T47D (cell line): ENCODE data around the gene NCR2.

ENCODE experiments used
- DNase-seq, 2 experiments: peaks; one replicate each; pipeline versions ENCODE4 v3.0.0 to v3.0.0-alpha.2; 2011 to 2012; ENCODE audit warnings: low read depth in 1 of 2, low spot score in 1 of 2
- JUND ChIP-seq: IDR thresholded peaks from 2 replicates; pipeline ENCODE4 v1.6.1; 2012; ENCODE audit warnings: low read depth
- in situ Hi-C: cut with HindIII; loops from 2 replicates; pipeline ENCODE4 v1.10.0; 2016; ENCODE audit warnings: low sequenced_read_pairs, low pct_unique_long_range_greater_than_20kb

The NCR2 gene

DNA sequence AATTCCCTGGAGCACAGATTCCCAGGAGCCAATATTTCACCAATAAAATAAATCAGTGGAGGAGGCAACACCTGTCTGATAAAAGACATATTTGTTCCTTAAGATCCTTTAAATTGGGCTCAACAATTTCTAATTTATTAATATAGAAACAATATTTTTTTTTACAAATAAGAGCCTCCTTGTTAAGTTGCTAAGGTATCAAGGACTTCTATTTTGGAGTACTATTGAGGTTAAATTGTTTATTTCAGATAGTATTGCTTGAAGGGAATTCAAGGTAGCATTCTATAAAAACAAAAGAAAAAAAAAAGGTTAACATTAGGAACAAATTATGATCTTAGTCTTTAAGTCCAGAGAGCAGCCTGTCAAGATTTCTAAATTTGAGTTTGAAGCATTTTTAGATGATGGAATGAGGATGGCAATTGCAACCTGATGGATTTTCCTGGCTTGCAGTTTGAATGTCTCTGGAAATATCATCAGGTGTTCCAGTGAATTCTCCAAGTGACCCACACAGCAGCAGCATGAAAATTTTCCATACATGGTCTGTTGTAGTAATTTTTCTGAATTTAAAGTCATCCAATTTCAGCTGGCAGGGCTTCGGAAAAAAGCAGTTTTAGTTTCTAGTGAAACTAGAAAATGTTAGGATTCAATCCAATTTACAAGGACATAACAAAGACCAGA, 19.3 kb upstream of the NCR2 start:
- no peak for TF ChIP-seq JUND
- no peak for DNase-seq
- in situ Hi-C loops: no loop called here

DNA sequence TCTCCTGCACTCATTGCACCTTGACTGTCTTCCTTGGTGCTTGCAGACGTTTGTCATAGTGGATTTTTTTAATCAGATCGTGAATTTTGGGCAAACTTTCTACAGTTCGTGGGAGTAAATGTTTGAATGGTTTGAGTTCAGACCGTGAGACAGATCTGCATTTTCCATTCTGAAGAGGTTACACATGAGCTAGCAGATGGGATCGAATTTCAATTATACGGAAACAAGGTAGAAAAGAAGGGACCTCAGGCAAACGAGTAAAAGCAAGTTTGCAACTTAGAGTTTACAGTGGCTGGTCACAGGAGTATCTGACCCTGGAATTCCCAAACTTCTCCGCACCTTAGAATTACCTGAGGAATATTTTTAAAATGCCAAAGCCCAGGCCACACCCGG, 17.2 kb upstream of the NCR2 start:
- no peak for TF ChIP-seq JUND
- DNase-seq: no peak
- in situ Hi-C loops: no loop called here

DNA sequence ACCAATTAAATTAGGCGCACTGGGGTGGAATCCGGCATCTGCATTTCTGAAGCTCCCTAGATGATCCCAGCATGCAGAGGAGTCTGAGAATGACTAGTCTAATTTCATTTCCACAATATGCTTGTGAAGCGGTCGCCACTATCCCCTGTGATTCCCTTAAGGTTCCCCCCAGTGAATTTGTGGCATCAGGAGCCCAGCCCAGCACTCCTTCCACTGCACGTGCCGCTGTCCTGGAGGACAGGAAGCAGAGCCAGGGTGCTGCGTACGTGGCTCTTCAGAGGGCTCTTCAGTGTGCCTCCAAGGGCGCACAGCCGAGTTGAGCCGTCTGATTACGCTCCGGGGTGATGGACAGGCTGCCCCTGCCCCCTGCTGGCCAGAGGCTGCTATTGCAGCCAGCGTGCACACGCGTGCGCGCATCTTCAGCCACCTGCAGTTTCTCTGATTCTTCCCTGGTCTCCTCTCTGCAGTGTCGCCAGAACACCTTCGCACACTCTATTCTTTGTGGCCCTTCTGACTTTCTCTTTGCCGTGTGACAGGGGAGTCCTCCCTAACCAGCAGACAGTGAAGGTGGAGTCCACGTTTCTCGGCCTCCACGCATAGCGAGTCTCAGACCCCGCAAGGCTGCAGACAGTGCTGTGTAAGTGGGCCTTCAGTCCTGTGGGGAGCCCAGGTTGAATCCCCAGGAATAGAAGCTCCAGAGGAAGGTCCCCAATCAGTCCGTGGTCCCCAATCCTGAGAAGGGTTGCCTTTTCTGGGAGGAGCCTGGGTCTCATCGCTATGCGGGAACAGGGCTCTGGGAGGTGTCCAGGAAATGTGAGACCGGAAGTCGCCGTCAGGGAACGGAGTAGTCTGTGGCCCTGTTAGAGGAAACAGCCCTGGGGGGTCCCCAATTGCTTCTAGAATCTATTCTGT, 16.5 kb upstream of the NCR2 start:
- in situ Hi-C loops: no loop called here
- peak; percentile 45 to 84 for DNase-seq
- no peak for TF ChIP-seq JUND

DNA sequence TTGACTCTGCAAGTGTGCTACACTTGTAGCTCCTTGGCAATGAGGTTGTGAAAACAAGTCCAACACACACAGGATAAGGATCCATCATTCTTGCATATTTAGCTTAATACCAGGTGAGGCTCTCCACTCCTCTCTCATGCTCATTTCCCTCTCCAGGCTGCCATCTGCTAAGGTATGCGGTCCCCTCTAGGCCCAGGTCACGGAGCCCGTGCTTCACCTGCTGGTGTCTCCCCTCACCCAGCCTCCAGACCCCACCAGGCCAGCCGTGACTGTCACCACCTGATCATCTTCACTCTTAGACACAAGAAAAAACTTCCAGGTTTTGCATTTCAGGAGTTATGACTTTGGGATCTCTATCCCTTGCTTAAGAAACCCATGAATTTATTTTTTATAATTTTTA, 14.2 kb upstream of the NCR2 start:
- no peak for DNase-seq
- in situ Hi-C loops: no loop called here

DNA sequence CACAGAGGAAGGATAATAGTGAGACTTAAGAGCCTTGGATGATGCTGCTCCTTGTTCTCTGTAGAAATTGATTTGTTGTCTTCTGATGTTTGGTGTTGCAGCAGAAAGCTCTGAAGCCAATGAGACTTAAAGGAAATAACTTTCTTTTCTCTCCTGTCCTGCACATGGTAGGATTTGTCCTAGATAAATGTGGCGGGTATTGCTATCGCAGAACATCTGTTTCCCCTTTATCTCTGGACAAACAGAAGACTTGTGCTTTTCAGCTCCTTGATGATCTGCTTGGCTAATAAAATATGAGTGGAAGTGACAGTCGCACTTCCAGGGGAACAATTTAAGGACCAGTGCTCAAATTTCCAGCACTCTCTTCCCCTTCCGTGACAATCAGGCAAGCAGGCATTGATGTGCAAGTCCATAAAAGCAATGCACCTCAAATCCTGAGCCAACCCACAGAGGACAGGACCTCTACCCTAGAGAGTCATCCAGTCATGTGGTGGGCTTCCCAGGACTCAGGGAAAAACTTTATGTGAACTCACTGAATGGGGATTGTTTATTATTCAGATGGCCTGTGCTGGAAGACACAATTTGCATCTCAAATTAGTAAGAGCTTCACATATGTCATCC, 9.9 kb upstream of the NCR2 start:
- TF ChIP-seq JUND: no peak
- no peak for DNase-seq
- in situ Hi-C loops: no loop called here

More for the DNA sequence above, 14.2 kb upstream of the NCR2 start:
- TF ChIP-seq JUND: no peak

DNA sequence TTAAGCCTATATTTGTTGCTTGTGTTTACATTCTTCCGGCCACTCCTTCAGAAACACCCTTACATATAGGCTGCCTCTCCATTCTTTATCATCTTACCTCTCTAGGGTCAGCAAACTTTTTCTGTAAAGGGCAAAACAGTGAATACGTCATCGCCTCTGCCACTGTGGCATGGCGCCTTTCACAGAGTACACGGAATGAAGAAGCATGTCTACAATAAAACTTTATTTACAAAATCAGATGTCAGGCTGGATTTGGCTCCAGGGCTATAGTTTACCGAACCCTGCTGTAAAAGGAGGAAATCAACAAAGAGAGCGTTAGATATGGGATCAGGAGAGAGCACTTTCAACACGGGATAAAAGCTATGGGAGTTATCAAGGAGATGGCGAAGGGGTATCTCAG, 9.3 kb upstream of the NCR2 start:
- DNase-seq: no peak
- no peak for TF ChIP-seq JUND
- in situ Hi-C loops: no loop called here

DNA sequence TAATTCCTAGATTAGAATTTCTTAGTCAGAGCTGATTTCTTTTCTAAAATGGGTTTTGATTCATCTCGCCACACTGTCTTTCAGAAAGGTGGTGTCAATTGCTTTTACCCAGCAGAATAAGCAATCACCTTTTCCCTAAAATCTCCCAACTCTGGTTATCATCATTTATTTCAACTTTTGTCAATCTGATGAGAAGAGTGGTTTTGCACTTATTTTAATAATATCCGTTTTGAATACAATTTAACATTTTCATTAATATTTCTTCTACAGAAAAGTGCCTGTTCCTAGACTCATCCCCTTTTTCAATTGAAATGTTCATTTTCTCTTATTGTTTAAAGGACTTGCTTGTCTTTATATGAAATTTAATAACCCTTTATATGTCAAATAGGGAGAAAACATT, 8.2 kb upstream of the NCR2 start:
- no peak for DNase-seq
- in situ Hi-C loops: no loop called here
- no peak for TF ChIP-seq JUND

DNA sequence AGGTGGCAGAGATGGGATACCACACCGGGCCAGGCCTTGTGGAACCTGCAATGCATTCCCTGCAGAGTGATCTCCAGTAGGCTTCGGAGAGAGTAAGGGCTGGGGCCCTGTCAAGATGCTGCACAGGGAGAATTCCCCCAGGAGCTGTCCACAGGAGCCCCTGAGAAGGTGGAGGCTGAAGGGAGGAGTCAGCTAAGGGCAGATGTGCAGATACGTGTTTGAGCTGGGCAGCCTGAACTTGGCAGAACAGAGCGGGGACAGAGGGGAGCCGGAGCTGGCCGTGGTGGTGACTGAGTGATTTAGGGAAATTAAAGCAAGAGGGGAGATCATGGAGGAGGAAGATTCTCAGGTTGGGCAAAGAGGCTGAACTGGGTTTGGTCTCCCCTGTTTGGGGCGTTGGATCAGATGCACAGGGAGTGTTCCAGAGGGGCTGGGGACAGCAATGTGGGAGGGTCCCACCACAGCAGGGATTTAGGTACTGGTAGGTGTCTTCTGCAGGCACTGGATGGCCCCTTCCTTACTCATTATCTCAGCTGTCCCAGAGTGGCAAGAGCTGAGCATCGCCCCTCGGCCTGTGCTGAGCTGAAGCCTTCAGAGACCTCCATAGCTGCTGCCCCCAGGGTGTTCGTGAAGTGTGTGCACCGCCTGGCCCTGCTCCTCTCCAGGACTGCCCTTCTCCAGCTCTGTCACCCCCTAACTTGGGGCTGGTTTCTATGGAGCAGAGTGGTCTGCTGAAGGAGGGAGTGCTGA, 3.8 kb upstream of the NCR2 start:
- TF ChIP-seq JUND: no peak
- DNase-seq: no peak
- in situ Hi-C loops: no loop called here

DNA sequence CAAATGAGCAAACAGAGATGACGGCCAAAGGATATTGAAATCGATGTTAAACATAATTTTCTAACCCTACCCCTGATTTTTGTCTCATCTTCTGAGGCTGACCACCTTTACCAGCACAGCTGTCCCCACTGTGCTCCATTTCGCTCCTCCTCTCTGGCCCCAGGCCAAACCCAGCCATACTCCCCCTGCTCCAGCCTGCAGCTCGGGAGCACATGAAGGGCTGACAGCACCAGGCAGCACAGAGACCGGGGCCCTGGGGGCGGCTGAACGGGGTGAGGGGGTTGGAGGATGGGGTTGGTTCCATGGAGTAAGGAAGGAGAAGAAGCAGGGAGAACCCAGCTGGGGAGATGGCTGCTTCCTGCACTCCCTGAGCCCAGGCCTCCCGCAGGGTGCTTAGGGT, 3.2 kb upstream of the NCR2 start:
- in situ Hi-C loops: no loop called here
- no peak for TF ChIP-seq JUND
- DNase-seq: no peak

DNA sequence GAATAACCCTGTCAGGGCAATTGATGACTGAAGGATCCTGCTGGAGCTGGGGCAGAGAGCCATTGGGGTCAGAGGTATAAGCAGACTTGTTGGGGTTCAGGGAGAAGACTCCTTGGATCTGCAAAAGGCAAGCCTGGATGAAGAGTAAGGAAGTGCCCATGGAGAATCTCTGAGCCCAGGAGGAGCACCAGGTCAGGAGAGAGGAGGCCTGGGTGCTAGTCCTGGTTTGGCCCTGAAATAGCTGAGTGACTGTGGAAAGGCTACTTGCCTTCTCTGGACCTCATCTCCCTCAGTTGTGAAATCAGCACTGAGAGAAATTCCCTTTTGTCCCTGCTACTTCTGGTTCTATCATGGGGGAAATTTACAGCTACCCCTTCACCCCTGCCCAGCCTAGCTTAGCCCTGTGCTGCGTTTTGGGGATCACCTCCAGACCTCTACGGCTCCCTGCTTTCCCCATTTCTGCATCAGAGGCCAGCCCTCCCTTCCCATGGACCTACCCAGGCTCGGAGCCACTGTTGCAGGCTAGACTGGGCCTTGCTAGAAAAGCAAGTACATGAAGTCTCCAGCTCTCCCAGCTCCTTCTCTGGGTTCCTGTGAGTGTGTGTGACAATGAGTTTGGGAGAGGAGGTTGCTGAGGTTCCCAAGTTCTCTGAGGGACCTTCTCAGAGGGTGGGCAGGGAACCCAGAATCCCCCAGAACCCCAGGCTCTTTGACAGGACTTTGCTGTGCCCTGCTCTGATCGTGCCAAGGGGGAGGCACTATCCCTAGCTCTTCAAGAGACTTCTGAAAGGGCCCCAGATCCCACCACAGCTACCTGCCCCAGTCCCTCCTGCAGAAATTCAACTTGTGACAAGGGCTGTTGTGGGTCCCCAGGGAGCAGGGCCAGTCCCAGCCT, 2.3 kb upstream of the NCR2 start:
- in situ Hi-C loops: no loop called here
- no peak for DNase-seq
- TF ChIP-seq JUND: no peak

DNA sequence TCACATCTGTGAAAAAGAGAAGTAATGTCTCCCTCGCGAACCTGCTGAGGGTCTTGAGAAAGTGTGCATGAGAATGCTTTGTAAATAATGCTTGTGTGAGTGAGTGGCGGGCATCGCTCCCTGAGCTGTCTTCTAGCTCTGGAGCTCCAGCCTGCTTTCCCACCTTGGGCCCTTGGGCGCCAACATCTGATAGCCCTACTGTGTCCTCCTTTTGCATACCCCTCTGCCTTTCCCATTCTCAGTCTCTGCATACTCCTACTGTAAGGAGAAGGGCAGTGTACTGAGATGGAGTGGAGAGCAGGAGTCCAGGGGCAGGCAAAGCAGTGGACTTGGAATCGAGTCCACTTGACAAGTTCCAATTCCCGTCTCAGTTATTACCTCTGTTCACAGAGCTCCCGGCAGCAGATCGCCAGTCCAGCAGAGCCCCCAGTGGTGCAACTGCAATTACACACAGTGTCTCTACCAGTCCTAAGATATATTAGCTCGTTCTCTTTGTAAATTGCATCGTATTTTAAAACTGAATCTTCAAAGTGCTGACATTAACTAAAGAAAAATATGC, 847 bp upstream of the NCR2 start:
- TF ChIP-seq JUND: no peak
- in situ Hi-C loops: no loop called here
- peak in 1 of 2 experiments; percentile 23 for DNase-seq
